Measurements from ENCODE around the gene C19orf81.

The C19orf81 gene

GRCh38 chr19:50659318-50660087 is 10.3 kb downstream of the C19orf81 start:
- no peak for DNase-seq

DNA sequence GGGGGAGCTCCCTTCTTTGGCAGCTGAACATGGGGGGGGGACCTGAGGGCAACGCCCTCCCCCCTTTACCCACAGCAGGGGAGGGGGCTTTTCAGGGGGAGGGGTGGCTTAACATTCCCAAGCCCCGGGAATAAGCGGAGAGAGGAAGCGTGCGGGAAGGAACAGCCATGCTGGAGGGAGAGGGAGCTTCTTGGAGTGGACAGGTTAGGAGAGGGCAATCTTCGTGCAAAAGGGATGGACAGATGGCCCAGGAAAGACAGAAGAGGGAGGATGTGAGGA is 10.8 kb downstream of the C19orf81 start:
- no peak for DNase-seq

DNA sequence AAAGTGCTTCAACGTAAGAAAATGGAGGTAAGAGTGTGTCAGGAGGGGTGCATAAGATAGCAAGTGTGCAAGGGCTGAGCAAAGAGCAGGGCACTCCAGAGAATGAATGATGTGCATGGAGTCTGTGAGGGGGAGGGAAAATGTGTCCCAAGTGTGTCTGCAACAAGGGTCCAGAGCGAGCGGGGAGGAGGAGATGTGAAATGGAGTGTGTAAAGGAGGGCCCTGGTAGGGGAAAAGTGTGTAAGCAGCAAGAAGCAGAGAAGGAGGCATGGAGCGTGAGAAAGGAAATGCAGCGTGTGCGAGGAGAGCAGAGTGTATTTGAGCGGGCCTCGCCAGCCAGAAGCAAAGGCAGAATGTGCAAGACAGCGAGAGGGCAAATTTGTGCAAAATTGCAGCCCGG is 11.8 kb downstream of the C19orf81 start:
- no peak for DNase-seq

GRCh38 chr19:50661766-50662650 is 12.8 kb downstream of the C19orf81 start:
- DNase-seq, result no peak

GRCh38 chr19:50662651-50663481 is 13.6 kb downstream of the C19orf81 start:
- no peak for DNase-seq

DNA sequence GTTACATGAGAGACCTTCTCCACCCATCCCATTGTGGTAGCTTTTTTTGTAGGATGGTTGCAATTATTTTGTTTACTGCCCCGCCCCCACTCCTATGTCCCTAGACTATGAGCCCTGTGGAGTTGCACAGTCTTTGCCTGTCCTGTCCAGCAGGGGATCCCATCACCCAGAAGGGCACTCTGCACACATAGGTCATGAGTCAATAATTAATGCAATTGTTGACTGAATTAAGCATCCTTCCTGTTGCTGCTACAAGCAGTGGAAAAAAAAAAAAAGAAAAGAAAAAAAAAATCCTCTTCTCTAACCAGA is 14.2 kb downstream of the C19orf81 start:
- no peak for DNase-seq

- no peak for DNase-seq
Measured at GRCh38 chr19:50664204-50664603, 15.0 kb downstream of the C19orf81 start.

DNA sequence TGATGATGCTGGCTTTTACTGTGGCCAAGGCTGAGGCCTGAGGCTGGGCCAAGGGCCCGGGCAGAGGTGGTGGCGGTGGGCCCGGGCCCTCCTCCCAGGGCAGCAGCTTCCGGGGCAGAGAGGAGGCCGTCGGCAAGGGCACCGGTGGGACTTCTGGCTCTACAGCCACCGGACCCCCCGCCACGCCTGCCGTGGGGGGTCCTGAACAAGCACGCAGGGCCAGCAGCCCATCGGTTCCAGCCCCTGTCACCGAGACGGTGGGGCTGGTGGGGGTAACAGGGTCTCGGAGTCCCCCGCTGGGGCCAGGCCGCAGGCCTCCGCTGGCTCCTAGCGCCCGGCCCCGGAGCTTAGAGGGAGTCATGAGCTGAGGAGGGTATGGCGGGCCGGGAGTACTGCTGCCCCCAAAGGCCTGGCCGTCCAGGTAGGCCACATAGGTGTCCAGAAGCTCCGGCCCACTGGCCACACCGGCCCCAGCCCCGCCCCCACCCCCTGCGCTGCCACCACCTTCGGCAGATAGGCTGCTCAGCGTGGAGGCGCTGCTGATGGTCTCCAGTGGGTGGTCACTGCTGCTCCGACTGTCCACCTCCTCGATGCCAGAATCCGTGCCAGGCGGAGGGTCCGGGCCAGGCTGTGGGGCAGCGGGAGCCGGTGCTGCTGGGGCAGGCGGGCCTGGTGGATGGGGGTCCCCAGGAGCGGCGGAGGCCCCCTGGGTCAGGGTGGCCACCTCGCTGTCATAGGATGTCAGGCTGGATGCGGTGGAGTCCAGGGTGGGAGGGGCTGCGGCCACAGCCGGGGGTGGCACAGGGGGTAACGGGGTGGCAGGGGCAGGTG is 17.3 kb downstream of the C19orf81 start:
- no peak for DNase-seq

GRCh38 chr19:50667177-50667758 is 18.0 kb downstream of the C19orf81 start:
- no peak for DNase-seq

- DNase-seq, result no peak
Measured at GRCh38 chr19:50667759-50668231, 18.6 kb downstream of the C19orf81 start.

GRCh38 chr19:50668416-50668815 is 19.2 kb downstream of the C19orf81 start:
- no peak for DNase-seq

DNA sequence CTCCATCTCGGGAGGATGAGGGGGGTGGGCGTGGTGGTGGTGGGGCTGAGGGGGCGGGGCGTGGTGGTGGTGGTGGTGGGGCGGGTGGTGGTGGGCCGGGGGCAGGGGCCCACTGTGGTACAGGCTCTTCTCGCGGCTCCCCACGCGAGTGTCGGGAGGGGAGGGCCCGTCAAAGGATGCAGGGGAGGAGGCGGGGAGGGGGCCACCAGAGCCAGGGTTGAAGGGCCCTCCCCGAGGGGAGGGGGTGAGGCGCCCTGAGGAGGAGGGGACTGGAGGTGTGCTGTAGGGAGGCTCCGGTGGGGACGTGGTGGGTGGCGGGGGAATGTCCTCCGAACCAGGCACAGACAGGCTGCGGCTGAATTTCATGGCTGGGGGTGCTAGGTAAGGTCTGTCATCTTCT is 19.6 kb downstream of the C19orf81 start:
- no peak for DNase-seq

GRCh38 chr19:50669302-50670101 is 20.3 kb downstream of the C19orf81 start:
- DNase-seq, result no peak

- DNase-seq, result no peak
Measured at GRCh38 chr19:50670102-50670380, 20.8 kb downstream of the C19orf81 start.

DNA sequence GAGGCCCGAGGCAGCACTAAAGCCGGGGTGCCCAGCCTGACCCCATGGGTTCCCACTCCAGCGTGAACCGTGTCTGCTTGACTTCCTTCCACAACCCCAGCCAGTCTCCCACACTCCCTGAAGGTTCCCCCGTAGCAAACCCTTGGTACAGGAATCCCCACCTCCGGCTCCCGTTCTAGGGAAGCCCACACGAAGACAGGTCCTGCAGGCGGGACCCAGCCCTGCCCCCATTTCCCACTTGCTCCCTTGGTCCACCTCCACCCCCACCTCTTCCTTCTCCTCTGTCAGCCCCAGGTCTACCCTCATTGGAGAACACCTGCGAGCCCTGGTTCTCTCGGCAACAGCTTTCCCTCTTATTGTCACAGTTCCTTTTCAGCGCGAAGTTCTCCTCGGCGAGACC is 23.9 kb downstream of the C19orf81 start:
- no peak for DNase-seq

GRCh38 chr19:50676625-50677197 is 27.5 kb downstream of the C19orf81 start:
- no peak for DNase-seq

DNA sequence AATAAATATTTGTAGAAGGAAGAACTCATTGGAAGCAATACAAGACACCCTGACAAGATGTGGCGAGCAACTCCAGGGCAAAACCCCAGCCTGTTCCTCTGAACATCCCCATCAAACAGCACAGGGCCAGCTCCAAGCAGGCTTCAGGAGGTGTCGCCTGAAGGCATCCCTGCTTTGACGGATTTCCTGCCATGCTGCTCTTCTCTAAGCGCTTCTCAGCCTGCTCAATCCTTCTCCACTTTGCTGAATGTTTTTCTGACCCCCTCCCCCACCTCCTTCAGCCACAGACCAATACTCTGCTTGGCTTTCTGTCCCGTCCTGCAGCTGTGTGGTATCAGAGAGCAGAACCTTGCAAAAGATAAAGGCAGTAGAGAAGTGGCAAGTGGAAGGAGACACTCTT is 28.4 kb downstream of the C19orf81 start:
- DNase-seq, result no peak

DNA sequence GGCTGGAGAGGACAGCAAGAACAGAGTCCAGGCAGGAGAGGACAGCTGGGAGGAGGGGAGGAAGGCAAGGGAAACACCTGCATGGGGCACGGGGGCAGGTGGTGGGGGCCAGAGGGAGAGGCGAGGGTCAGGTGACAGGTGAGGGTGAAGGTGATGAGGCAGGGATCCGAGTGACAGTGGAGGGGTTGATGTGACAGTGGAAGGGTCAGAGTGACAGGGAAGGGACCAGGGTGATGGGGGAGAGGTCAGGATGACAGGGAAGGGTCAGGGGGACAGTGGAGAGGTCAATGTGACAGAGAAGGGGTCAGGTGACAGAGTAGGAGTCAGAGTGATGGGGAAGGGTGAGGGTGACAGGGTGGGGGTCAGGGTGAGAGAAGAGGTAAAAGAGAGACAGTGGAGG is 29.1 kb downstream of the C19orf81 start:
- DNase-seq, result no peak

DNA sequence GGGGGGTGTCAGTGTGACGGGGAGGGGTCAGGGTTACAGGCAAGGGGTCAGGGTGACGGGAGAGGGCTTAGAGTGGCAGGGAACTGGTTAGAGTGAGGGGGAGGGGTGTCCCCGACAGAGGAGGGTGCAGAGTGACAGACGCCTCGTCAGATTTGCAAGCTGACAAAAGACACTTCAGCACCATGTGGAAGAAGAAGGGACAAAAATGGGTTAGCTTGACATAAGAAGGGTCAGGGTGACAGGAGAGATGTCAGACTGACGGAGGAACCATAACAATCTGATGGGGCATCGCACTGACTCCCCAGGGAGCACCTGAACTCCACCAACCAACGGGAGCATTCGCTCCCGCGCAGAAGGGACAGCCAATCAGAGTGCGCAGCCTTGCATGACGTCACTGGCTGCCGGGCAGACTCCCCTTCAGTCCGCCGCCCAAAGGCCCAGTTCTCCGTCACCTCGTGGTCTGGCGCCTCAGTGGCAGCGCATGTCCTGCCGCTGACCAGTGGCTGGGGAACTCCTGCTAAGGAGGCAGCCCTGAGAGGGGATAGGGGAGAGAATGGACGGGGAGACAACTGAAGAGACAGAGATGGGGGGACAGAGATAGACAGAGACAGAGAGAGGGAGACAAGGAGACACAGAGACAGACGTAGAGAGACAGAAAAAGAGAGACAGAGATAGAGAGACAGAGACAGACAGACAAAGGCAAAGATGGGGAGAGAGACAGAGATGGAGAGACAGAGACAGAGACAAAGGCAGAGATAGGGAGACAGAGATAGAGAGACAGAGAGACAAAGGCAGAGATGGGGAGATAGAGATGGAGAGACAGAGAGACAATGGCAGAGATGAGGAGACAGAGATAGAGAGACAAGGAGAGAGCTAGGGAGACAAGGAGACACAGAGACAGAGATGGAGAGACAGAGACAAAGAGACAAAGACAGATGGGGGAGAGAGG is 30.2 kb downstream of the C19orf81 start:
- peak; percentile 45 for DNase-seq
